Measurements from ENCODE around the gene PACS2.

PACS2 gene

DNA sequence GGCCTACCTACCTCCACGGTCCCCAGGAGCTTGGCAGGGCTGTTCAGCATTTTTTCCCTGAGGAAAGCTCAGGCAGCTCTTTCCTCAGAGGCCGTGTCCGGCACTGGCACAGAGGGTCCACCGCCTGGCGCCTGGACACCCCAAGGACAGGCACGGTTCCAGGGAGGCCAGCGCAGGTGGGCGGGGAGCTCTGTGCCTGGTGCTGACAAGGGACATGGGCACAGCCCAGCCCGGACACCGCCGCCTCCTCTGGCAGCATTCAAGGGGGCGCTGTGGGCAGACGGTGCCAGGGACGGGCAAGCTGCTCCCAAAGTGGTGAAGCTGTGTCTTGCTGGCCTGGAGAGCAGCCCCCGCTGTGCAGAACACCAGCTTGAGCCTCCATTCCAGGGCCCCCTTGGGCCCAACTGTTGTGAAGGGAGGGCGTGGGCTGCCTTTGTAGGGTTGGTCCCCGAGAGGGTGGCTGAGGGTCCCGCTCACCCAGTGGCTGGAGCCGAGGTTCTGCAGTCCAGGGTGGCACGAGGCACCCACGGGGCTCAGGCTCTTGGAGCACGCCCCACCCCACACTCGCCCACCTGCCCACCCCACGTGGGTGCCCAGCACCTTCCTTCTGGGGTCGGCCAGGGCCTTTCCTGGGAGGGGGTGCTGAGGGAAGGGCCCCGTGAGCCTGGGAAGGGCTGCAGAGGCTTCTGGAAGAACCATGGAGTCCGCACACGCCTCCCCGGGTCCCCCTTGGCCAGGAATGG lies 54.5 kb downstream of the PACS2 start:
- DNase-seq (ENCODE audit: low spot score), result no peak

DNA sequence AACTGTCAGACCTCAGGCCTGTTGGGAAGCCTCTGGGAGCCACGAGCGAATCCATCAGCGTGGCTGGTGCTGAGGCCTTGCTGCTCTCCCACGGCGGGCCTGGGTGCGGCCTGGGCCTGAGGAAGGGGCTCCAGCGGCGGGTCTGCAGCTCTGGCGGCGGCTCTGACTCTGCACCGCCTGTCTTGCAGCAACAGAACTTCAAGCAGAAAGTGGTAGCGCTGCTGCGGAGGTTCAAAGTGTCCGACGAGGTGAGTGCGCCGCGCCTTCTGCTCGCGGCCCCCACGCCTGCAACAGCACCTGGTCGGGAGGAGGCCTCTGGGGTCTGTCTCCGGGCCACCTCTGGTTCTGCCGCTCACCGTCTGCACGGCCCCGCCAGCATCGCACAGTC lies 55.1 kb downstream of the PACS2 start:
- no peak for DNase-seq (ENCODE audit: low spot score)

DNA sequence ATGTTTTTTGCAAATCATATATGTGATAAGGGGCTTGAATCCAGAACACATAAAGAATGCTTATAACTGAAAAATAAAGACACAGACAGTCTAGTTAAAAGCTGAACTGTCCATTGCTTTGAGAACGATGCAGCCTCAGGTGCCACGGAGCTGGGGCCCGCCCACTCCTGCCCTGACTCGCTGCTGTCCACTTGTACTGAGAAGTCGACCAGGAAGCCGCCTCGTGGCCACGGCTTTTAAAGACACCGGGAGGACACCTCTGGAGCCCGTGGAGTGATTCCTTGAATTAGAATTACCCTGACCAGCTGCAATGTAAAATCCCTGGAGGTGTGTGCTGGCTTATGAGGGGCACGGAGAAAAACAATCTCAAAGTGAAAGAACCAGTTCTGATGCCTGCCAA lies 59.8 kb downstream of the PACS2 start:
- no peak for DNase-seq (ENCODE audit: low spot score)

DNA sequence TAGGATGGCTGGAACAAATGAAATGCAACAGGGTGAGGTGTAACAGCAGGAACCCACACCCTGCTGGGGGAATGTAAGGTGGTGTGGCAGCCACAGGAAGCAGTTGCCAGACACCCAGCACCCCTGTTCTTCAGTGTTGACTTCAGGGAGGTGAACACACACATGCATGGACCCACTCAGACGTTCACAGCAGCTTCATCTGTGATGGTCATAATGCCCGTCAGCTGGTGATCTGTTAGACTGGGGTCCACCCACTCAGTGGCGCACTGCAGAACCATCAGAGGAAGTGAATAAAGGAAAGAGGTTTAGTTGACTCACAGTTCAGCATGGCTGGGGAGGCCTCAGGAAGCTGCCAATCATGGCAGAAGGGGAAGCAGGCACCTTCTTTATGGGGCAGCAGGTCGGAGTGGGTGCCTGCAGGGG lies 61.1 kb downstream of the PACS2 start:
- DNase-seq (ENCODE audit: low spot score), result no peak

DNA sequence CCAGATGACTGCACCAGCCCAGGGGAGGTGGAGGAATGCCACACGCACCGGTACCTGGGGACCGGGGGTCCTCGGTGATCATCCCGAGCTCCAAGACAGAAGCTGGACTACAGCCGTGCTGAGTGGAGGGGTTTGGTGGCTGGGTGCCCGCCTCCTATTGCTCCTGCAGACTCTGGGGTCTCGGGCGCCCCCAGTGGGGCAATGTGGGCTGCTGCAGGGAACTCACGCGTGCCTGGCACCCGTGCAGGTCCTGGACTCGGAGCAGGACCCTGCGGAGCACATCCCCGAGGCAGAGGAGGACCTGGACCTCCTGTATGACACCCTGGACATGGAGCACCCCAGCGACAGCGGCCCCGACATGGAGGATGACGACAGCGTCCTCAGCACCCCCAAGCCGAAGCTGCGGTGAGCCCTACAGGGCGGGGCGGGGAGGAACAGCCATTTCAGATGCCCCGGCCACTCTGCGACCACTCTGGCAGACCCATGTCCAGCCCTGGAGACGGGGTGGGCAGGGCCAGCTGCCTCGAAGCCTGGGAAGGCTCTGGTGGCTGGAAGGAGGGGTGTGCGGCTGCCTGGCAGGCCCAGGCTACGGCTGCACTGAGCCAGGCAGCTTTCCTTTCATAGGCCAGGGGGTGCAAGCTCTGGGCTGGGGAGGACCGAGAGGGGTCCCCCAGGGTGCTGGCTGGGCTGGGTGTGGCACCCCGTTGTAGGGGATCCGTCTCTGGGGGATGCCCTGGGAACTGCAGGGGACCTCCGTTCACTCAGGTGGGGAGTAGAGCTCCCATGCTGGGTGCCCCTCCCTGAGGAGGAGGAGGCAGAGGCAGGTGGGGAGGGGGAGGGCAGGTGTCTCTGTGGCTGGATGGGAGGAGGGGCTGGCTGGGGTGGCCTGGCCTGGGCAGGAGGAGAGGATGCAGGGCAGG lies 62.2 kb downstream of the PACS2 start:
- DNase-seq (ENCODE audit: low spot score), result no peak

DNA sequence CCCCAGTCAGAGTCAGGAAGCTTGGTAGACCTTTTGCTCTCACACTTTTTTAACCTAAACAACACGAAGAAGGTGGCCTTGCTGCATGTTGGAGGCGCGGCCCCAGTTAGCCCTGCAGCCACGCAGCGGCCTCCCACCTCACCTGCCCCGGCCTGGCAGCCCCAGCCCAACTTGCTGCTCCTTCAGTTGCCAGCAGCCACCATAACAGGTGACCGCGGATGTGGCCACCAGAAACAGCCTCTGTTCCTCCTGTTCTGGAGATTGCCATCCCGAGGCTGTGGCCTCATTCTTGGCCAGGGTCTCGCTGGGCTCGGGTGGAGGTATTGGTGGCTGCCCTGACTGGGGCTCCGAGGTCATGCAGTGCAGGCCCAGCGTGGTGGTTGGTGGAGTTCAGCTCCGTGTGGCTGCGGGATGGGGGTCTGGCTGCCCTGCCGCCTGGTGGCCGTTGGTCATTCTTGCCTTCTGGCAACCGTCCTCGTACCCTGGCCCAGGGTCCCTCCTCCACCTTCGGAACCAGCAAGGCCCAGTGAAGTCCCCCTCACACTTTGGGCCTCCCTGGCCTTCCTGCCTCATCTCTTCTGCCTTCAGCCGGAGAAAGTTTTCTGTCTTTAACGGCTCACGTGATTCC lies 63.1 kb downstream of the PACS2 start:
- DNase-seq (ENCODE audit: low spot score), result no peak

DNA sequence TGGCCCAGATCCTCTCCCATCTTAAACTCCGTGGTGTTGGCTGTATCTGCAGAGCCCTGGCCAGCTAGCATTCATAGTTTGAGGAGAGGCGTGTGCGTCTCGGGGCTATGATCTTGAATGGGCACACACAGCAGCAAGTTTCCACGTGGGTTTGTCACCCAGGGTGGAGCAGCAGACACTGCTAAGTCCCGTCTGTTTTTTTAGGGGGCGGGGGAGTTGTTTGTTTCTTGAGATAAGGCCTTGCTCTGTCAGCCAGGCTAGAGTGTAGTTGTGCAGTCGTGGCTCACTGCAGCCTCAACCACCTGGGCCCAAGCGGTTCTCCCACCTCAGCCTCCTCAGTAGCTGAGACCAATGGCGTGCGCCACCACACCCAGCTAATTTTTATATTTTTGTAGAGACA lies 63.7 kb downstream of the PACS2 start:
- no peak for DNase-seq (ENCODE audit: low spot score)

DNA sequence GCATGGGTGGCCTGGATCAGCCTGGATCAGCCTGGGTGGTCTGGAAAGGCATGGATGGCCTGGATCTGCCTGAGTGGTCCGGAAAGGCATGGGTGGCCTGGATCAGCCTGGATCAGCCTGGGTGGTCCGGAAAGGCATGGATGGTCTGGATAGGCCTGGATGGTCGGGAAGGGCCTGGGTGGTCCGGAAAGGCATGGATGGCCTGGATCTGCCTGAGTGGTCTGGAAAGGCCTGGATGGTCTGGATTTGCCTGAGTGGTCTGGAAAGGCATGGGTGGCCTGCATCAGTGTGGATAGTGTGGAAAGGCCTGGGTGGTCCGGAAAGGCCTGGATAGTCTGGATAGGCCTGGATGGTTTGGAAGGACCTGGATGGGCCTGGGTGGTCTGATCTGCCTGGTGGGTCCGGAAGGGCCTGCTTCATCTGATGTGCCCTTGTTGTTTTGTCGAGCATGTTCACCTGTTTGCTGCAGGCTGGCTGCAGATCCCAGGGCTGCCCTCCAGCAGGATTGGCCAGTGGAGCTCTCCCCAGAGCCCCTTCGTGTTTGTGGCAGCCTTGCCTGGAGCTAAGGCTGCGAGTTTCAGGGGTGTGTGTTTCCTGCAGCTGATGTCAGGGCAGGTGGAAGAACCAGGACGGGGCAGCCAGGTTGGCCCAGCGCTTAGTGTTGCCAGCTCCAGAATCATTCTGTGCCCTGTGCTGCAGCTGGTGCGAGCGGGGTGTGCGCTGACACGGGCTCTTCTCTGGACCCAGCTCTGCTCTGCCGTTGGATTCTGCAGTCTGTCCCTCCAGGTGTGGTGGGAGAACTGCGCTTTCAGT lies 64.5 kb downstream of the PACS2 start:
- DNase-seq (ENCODE audit: low spot score), result no peak

DNA sequence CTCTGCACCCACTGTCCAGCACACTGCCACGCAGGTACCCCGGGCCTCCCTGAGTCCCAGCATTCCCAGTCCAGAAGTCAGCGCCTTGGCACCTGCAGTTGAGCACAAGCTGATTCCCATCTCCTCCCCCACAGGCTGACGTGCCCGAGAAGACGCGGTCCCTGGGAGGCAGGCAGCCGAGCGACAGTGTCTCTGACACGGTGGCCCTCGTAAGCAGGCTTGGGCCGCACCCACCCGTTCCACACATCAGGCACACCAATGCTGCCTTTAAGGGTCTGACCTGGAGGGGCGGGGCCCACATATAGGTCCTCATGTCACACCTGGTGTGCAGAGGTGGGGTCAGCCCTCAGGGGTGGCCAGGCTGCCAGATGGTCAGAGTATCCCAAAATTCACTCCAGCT lies 65.4 kb downstream of the PACS2 start:
- no peak for DNase-seq (ENCODE audit: low spot score)

DNA sequence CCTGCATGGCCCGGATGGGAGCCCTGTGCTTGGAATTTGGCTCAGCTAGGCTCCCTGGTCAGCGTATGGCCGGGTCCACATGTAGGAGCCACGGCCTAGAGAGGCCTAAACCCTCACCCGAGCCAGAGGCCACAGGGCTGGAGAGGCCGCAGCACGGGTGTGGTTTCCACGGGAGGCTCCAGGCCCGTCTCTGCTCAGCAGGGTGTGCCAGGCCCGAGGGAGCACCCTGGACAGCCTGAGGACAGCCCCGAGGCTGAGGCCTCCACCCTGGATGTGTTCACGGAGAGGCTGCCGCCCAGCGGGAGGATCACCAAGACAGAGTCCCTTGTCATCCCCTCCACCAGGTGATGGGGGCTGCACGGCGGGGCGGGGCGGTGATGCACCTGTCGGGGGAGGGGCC lies 66.2 kb downstream of the PACS2 start:
- DNase-seq (ENCODE audit: low spot score), result no peak

DNA sequence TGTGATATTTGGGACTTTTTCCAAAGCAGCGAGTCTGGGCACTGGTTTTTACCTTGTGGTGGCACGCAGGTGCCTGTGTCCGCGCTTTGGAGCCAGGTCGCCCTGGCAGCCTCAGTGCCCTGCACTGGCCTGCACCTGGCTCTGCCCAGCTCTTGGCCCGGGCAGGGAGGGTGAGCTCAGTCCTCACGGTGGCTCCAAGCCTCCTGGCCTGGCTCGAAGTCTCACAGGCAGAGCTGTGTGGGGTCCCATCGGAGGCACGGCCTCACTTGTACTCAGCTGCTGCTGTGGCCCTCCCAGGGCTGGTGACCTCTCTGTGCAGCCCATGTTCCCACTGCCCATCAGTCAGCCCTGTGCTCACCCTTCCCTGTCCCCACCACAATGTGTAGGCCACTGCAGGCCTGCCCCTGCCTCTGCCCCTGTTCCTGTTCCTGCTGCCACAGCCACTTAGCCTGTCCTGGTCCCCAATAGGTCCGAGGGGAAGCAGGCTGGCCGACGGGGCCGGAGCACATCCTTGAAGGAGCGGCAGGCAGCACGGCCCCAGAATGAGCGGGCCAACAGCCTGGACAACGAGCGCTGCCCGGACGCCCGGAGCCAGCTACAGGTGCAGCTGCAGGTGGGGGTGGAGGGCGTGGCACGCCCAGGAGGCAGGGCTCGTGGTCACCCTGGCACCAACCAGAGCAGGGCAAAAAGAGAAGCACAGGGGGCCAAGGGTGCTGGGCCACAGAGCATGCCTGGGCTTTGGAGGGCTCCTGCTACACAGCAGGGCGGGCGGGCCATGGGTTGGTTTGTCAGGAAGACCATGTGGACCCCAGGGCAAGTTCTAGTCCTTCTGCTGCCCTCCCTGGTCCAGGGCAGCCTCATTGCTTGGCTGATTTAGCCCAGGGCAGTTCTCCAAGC lies 67.1 kb downstream of the PACS2 start:
- no peak for DNase-seq (ENCODE audit: low spot score)

DNA sequence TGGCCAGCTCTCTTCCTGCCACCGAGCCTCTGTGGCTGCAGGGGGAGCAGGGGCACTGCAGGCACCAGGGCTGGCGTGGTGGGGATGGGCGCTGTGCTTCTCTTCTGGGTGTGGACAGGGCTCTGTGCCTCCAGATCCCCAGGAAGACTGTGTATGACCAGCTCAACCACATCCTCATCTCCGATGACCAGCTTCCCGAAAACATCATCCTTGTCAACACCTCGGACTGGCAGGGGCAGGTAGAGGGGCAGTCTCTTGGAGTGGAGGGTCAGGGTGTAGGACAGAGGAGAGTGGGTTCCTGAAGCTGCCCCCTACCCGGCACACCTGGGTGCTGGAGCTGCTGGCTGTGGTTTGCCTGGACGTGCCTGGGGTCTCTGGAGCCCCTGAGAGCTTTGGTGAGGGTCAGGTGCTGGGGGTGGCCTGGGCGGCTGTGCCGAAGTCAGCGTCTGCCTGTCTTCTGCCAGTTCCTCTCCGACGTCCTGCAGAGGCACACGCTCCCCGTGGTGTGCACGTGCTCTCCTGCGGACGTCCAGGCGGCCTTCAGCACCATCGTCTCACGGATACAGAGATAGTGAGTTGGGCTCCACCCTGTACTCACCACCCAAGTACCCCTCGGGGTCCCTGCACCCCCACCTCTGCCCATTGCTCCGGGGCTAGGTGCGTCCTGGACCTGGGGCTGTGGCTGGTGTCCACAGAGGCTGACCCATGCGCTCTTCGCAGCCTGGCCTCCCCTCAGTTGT lies 68.0 kb downstream of the PACS2 start:
- no peak for DNase-seq (ENCODE audit: low spot score)

DNA sequence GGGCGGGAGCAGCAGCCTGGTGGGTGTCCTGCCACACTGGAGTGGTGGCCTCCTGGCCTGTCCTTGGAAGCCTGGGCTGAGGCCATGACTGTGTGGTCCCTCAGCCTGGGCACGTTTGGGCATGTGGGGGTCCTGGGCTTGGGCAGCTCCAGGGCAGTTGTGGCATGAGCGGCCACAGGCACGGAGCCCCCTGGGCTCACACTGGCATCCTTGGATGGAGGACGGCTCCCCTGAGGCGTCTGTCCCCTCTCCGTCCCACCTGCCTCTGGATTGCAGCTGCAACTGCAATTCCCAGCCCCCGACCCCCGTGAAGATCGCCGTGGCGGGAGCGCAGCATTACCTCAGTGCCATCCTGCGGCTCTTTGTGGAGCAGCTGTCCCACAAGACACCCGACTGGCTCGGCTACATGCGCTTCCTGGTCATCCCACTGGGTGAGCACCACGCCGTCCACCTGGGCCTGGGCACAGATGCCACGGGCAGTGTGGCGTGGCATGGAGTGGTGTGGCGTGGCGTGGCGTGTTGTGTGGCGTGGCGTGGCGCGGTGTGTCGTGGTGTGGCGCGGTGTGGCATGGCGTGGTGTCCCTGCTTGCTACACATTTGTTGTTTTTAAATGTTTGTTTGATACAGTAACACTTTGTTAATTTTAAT lies 68.7 kb downstream of the PACS2 start:
- no peak for DNase-seq (ENCODE audit: low spot score)

DNA sequence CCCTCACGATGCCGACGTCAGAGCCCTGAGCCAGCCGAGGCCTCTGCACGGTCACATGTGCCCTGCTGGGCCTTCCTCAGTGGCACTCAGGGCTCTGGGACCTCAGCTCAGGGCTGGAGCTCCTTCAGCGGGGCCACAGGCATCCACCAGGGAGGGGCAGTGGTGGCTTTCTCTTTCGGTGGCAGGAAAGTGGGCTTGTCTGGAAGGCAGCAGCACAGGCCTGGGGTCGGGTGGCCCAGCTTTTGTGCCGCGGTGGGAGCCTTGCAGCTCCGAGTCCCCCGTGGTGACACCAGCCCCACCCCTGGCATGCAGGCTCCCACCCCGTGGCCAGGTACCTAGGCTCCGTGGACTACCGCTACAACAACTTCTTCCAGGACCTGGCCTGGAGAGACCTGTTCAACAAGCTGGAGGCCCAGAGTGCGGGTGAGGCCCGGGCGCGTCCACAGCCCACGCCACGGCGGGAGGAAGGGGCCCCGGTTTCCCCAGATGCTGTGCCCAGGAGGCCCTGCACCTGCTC lies 69.6 kb downstream of the PACS2 start:
- DNase-seq (ENCODE audit: low spot score), result no peak

DNA sequence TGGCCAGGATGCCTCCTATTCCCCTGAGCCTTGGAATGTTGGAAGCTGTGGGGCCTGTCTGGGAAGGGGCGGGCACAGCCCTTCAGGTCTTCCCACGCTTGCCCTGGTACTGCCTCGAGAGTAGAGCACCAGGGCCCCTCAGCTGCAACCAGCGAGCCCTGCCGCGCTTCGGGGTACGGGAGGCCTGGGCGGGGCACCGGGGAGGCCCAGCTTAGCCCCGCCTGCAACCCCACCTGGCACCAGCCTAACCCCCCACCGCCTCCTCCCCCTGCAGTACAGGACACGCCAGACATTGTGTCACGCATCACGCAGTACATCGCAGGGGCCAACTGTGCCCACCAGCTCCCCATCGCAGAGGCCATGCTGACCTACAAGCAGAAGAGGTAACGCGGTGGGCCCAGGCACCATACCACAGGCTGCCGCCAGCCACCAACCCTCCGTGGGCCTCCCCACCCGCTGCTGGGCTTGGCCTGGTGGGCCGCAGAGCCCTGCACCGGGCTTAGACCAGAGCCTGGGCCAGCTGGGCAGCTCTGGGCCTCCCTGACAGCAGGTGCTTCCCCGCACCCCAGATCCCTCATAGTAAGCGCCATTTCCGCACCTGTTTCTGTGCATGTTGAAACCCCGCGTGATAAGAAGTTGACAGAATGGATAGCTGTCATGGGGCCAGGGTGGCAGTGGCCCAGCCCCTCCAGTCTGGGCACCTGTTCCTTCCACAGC lies 70.2 kb downstream of the PACS2 start:
- no peak for DNase-seq (ENCODE audit: low spot score)

DNA sequence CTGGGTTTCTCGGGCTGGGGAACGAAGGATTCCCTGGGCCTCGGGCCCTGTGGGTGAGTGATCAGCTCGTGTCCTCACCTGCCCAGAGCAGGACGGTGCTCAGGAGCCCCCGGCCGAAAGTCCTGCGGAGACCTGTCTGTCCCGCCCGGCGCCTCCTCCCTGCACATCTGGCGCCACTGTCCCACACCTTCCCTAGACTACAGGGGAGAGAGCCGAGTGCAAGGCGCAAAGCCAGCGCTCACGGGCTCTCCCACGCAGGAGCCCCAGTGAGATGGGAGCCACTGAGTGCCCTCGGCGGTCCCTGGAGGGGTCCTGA lies 70.7 kb downstream of the PACS2 start:
- no peak for DNase-seq (ENCODE audit: low spot score)

DNA sequence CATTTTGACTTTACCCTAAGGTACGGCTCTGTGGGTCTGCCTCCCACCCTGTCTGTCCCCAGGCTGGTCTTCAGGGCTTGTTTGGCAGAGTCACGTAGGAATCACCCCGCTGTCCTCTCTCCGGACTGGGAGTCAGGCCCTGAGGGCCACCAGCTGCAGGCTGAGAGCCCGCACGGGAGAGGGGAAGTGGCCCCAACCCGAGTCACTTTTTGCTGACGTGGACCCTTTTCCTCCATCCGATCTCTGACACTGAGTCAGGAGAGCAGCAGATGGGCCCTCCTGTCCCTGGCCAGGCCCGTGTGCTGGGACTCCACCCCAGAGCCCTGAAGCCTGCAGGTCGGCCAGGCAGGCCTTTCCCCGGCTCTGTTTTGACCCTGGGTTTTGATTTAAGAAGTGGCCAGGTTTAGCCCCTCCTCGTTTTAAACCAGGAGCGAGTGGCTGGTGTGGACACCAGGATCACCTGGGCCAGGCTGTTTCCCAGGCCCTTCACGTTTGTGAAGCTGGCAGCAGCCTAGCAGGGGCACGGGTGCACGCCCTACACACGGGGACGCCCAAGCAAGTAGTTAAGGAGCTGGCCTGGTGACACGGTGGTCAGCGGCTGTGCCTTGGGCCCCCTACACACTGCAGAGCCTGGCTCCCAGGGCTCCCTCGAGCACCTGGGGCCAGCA lies 71.3 kb downstream of the PACS2 start:
- no peak for DNase-seq (ENCODE audit: low spot score)
